ENCODE results near the gene FKBP10.
A peak's percentile ranks its signal among the peaks of the same experiment; 100 is the strongest.
"Not testable (repeated sequence)": the region's sequence is repeated elsewhere in the genome, so short reads cannot be mapped to it uniquely, and the experiment has no call there.

The FKBP10 gene

DNA sequence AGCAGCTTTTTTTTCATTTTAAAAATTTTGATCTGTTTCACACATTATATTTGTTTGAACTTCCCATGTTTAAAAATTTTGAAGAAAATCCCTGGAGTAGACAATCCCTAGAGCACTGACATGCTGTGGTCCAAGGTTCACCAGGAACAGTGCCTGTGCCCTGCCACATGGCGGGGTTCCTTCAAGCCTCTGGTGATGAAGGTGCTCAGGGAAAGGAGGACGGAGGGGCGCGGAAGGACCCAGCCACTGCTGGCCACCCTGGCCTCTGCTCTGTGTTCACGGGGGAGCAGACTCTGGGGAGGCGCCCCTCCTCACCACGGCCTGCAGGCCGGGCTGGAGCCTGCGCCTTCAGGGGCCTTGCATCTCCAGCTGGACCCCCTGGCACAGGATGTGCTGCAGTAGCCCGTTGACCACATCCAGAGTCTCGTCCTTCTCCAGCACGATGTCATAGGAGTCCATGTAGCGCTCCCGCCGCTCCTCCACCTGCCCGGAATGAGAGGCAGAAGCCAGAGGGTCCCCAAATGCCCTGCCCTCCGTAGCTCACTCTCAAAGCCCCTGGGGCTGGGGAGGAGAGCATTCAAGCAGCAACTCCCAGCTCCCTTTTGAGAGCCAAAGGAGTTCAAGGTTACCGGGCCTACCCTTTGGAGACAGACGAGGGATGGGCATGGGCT, 12.5 kb downstream of the FKBP10 start:
- H3K36me3 Mint-ChIP-seq (ENCODE audit: low read depth), result peaks cover 39% of the 10 kb centered on the region
- TF ChIP-seq, protein P1, sequence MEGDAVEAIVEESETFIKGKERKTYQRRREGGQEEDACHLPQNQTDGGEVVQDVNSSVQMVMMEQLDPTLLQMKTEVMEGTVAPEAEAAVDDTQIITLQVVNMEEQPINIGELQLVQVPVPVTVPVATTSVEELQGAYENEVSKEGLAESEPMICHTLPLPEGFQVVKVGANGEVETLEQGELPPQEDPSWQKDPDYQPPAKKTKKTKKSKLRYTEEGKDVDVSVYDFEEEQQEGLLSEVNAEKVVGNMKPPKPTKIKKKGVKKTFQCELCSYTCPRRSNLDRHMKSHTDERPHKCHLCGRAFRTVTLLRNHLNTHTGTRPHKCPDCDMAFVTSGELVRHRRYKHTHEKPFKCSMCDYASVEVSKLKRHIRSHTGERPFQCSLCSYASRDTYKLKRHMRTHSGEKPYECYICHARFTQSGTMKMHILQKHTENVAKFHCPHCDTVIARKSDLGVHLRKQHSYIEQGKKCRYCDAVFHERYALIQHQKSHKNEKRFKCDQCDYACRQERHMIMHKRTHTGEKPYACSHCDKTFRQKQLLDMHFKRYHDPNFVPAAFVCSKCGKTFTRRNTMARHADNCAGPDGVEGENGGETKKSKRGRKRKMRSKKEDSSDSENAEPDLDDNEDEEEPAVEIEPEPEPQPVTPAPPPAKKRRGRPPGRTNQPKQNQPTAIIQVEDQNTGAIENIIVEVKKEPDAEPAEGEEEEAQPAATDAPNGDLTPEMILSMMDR (IDR thresholded peaks at IDR 0.05), result no peak
- H3K4me3 Mint-ChIP-seq, result no peak overlapping the region
- no peaks in the 10 kb centered on the region for H3K9me3 Mint-ChIP-seq
- peak overlapping the region; percentile 57 for H3K27ac Mint-ChIP-seq
- H3K4me1 Mint-ChIP-seq, result peaks cover 44% of the 10 kb centered on the region
- DNase-seq, result no peak
- H3K27me3 Mint-ChIP-seq (ENCODE audit: low read depth, poor library complexity), result no peaks in the 10 kb centered on the region

DNA sequence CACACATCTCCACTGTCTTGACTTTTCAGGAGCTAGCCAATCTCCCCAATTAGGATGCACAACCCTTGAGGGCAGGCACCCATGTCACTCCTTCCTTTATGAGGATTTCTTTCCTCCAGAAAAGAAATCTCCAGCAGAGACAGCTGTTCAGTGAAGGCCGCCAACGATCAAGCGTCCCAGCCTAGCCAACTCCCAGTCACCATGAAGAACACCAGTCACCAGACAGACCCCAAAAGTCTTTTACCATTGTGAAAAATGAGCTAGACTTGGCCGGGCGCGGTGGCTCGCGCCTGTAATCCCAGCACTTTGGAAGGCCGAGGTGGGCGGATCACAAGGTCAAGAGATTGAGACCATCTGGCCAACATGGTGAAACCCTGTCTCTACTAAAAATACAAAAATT, 17.2 kb downstream of the FKBP10 start:
- Mint-ChIP-seq H3K27ac (peak overlapping the region; percentile 64), H3K36me3 (ENCODE audit: low read depth) (peaks cover 59% of the 10 kb centered on the region), H3K4me1 (peaks cover 18% of the 10 kb centered on the region)
- not testable (repeated sequence) for DNase-seq; H3K4me3 Mint-ChIP-seq; H3K9me3 Mint-ChIP-seq; H3K27me3 Mint-ChIP-seq (ENCODE audit: low read depth, poor library complexity)

DNA sequence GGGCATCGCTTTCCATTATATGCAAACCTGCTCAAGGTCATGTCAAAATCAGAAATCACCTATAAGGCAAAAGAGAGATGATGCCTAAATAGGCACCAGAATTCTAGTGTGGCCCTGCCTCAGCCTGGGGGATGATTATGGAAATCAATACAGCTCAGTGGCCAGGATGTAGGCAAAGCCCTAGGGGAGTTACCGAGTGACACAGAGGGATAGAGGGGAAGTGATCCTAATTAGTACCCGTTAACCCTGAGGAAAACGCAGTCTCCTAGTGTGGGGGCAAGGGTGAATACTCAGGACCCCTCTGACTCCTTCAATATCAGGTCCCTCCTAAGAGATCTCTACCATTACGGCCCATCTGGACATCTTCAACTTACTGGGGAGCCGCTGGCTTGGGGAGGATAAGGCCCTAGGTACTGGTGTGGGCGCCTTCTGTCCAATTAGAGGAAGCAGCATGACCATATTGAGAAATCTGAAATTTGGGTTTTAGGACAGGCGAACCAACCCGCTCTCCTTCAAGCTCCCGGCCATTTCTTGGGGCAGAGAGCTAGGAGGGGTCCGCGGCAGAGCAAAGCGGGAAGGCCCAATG, 22.5 kb downstream of the FKBP10 start:
- H3K9me3 Mint-ChIP-seq, result no peaks in the 10 kb centered on the region
- peak overlapping the region; percentile 90 for H3K4me3 Mint-ChIP-seq
- no peak overlapping the region for H3K27ac Mint-ChIP-seq
- TF ChIP-seq, protein P1 (IDR thresholded peaks at IDR 0.05), result no peak
- H3K27me3 Mint-ChIP-seq (ENCODE audit: low read depth, poor library complexity), result peaks cover 4% of the 10 kb centered on the region
- peaks cover 30% of the 10 kb centered on the region for H3K36me3 Mint-ChIP-seq (ENCODE audit: low read depth)
- no peak for DNase-seq
- peaks cover 16% of the 10 kb centered on the region for H3K4me1 Mint-ChIP-seq

DNA sequence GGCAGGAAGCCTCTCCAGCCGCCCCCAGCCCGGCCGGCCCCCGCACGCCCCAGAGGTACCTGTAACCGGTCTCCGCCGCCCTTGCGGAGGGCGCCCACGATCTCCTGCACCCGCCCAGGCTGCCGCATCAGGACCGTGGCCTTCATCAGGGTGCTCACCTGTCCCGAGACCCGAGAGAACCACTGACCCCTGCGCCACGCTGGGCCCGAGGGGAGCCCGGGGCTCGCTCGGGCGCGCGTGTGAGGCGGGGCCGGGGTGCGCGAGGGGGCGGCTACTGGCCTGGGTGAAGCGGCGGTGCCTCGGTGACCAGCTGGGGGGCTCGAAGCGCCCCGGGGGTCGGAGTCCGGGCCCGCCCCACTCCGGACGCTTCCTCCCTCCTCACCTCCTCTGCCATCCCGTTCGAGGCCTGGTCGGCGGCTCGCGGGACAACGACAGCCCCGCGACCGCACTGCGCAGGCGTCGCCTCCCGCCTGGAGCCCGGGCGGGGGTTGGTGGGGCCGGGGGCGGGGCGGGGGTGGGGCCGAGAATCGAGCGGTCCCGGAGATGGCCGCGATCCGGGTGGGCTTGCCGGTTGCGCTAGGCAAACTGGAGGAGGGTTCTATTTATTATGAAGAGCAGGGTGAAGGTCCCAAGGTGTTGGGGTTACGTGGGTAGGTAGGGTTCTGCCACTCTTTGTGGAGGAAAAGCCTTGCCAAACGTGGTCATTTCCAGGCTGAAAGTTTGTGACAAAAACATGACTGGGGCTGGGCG, 23.2 kb downstream of the FKBP10 start, which contains the start of gene NT5C3B:
TSS of gene NT5C3B (minus strand) at position 433 of the 750 bp plus-strand sequence. CDS start at position 394, 39 bp downstream.
- Mint-ChIP-seq H3K4me3 (peak within 1 kb of the TSS; percentile 90), H3K36me3 (ENCODE audit: low read depth) (peaks cover 23% of the 10 kb centered on the region), H3K9me3 (no peaks in the 10 kb centered on the region), H3K4me1 (peaks cover 16% of the 10 kb centered on the region), H3K27me3 (ENCODE audit: low read depth, poor library complexity) (peaks cover 4% of the 10 kb centered on the region), H3K27ac (no peak within 1 kb of the TSS)
- DNase-seq, result peak; percentile 78
- TF ChIP-seq, protein P1 (IDR thresholded peaks at IDR 0.05), result no peak

DNA sequence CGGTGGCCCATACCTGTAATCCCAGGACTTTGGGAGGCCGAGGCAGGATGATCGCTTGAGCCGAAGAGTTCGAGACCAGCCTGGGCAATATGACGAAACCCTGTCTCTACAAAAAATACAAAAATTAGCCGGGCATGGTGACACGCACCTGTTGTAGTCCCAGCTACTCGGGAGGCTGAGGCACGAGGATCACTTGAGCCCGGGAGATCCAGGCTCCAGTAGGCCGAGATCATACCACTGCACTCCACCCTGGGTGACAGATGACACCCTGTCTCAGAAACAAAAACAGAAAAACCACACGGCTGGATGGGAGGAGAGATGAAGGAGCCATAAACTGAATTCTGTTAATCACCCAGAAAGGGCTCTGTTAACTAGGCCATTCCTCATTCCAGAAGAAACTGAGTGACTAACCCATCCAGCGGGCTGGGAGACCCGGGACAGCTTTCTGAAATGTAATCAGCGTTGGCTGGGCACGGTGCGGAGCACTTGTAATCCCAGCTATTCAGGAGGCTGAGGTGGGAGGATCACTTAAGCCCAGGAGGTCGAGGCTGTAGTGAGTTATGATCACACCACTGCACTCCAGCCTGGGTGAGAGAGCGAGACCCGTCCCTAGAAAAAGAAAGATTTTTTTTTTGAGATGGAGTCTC, 23.9 kb downstream of the FKBP10 start:
- H3K9me3 Mint-ChIP-seq, result no peaks in the 10 kb centered on the region
- no peak for DNase-seq
- peaks cover 4% of the 10 kb centered on the region for H3K27me3 Mint-ChIP-seq (ENCODE audit: low read depth, poor library complexity)
- H3K36me3 Mint-ChIP-seq (ENCODE audit: low read depth), result peaks cover 18% of the 10 kb centered on the region
- TF ChIP-seq, protein P1 (IDR thresholded peaks at IDR 0.05), result no peak
- peak overlapping the region; percentile 90 for H3K4me3 Mint-ChIP-seq
- H3K4me1 Mint-ChIP-seq, result peaks cover 16% of the 10 kb centered on the region
- H3K27ac Mint-ChIP-seq, result no peak overlapping the region
